HEK293T (cell line): ENCODE results near the gene MYLK.

Source experiments
- CTCF ChIA-PET: fragments of 350-600 bp; formaldehyde crosslinking; extraction: SDS; loops from one replicate; lab custom pipeline; 2021; ENCODE audit warnings: antibody characterized with exemption, inconsistent platforms; lab: Yijun Ruan, JAX
- POLR2A ChIA-PET: fragments of 350-600 bp; formaldehyde crosslinking; extraction: SDS; loops from one replicate; lab custom pipeline; 2020; ENCODE audit warnings: antibody characterized with exemption, inconsistent platforms; lab: Yijun Ruan, JAX
- DNase-seq: peaks from one replicate; pipeline ENCODE4 v3.0.0; 2012; ENCODE audit warnings: mixed read lengths; ENCODE audit errors: extremely low spot score
- ARNT ChIP-seq: fragments of 450-650 bp; IDR thresholded peaks from 2 replicates; pipeline ENCODE4 v1.6.1; 2017; ENCODE audit warnings: mild to moderate bottlenecking
- BHLHE40 ChIP-seq: fragments of 450-650 bp; IDR thresholded peaks from 2 replicates; pipeline ENCODE4 v1.6.1; 2016; ENCODE audit warnings: mild to moderate bottlenecking, moderate library complexity, borderline replicate concordance
- CTBP1 ChIP-seq: fragments of 450-650 bp; IDR thresholded peaks from 2 replicates; pipeline ENCODE4 v1.6.1; 2016; ENCODE audit warnings: borderline replicate concordance
- ELF4 ChIP-seq: fragments of 450-650 bp; IDR thresholded peaks from 2 replicates; pipeline ENCODE4 v1.6.1; 2017; ENCODE audit warnings: antibody characterized with exemption
- FOXA1 ChIP-seq: fragments of 450-650 bp; IDR thresholded peaks from 2 replicates; pipeline ENCODE4 v1.6.1; 2016; ENCODE audit warnings: mild to moderate bottlenecking
- FOXK2 ChIP-seq: fragments of 450-650 bp; IDR thresholded peaks from 2 replicates; pipeline ENCODE4 v1.6.1; 2016; ENCODE audit warnings: mild to moderate bottlenecking
- FOXM1 ChIP-seq: fragments of 450-650 bp; IDR thresholded peaks from 2 replicates; pipeline ENCODE4 v1.6.1; 2017; ENCODE audit warnings: mild to moderate bottlenecking, borderline replicate concordance
- HDGF ChIP-seq: fragments of 450-650 bp; IDR thresholded peaks from 2 replicates; pipeline ENCODE4 v1.6.1; 2017; ENCODE audit warnings: antibody characterized with exemption, borderline replicate concordance
- L3MBTL2 ChIP-seq: fragments of 450-650 bp; conservative IDR thresholded peaks from 2 replicates; pipeline ENCODE4 v1.6.1; 2016; ENCODE audit warnings: mild to moderate bottlenecking
- LEF1 ChIP-seq: fragments of 450-650 bp; IDR thresholded peaks from 2 replicates; pipeline ENCODE4 v1.6.1; 2017; ENCODE audit warnings: mild to moderate bottlenecking, borderline replicate concordance
- NFRKB ChIP-seq: fragments of 450-650 bp; IDR thresholded peaks from 2 replicates; pipeline ENCODE4 v1.6.1; 2016; ENCODE audit warnings: mild to moderate bottlenecking, moderate library complexity
- PKNOX1 ChIP-seq: fragments of 450-650 bp; IDR thresholded peaks from 2 replicates; pipeline ENCODE4 v1.6.1; 2016
- SP1 ChIP-seq: fragments of 450-650 bp; IDR thresholded peaks from 2 replicates; pipeline ENCODE4 v1.6.1; 2017
- SUZ12 ChIP-seq: fragments of 450-650 bp; IDR thresholded peaks from 2 replicates; pipeline ENCODE4 v1.6.1; 2016; ENCODE audit warnings: mild to moderate bottlenecking
- TARDBP ChIP-seq: fragments of 450-650 bp; IDR thresholded peaks from 2 replicates; pipeline ENCODE4 v1.6.1; 2016
- ZNF384 ChIP-seq: fragments of 450-650 bp; IDR thresholded peaks from 2 replicates; pipeline ENCODE4 v1.6.1; 2016

MYLK gene

GRCh38 chr3:123807820-123808219 is 76.3 kb downstream of the MYLK start:
- DNase-seq = no peak
- no peak for TF ChIP-seq CTBP1
- TF ChIP-seq FOXM1 = no peak
- TF ChIP-seq HDGF = no peak
- no peak for TF ChIP-seq BHLHE40
- TF ChIP-seq LEF1 = no peak
- no peak for TF ChIP-seq NFRKB
- ChIA-PET POLR2A (no interaction called here), CTCF (no interaction called here)

GRCh38 chr3:123805504-123805903 is 78.6 kb downstream of the MYLK start:
- CTCF ChIA-PET = no interaction called here
- TF ChIP-seq L3MBTL2 (no peak), LEF1 (no peak), BHLHE40 (no peak), PKNOX1 (no peak), SP1 (no peak), SUZ12 (no peak), ARNT (no peak), ZNF384 (no peak), NFRKB (no peak), FOXA1 (no peak), HDGF (no peak), FOXM1 (no peak), ELF4 (no peak), TARDBP (no peak)
- no peak for DNase-seq
- POLR2A ChIA-PET = no interaction called here

GRCh38 chr3:123805101-123805500 is 79.0 kb downstream of the MYLK start:
- TF ChIP-seq ZNF384 (no peak), FOXM1 (no peak), PKNOX1 (no peak), L3MBTL2 (no peak), BHLHE40 (no peak), CTBP1 (no peak), ARNT (no peak), NFRKB (no peak), TARDBP (no peak), FOXA1 (no peak), HDGF (no peak), ELF4 (no peak), SUZ12 (no peak), FOXK2 (no peak), SP1 (no peak), LEF1 (no peak)
- POLR2A ChIA-PET = no interaction called here
- CTCF ChIA-PET = no interaction called here
- DNase-seq = no peak

GRCh38 chr3:123804676-123805075 is 79.5 kb downstream of the MYLK start:
- no peak for TF ChIP-seq NFRKB
- no peak for TF ChIP-seq SP1
- no peak for TF ChIP-seq FOXA1
- TF ChIP-seq LEF1 = no peak
- TF ChIP-seq HDGF = no peak
- no peak for TF ChIP-seq BHLHE40
- DNase-seq = no peak
- CTCF ChIA-PET = no interaction called here
- POLR2A ChIA-PET = no interaction called here

GRCh38 chr3:123803521-123803920 is 80.6 kb downstream of the MYLK start:
- ChIA-PET POLR2A (no interaction called here), CTCF (no interaction called here)
- no peak for DNase-seq
- TF ChIP-seq FOXA1 (no peak), FOXM1 (no peak), LEF1 (no peak), HDGF (no peak), L3MBTL2 (no peak), TARDBP (no peak), ARNT (no peak), NFRKB (no peak), FOXK2 (no peak), SP1 (no peak), ZNF384 (no peak), BHLHE40 (no peak), CTBP1 (no peak), SUZ12 (no peak), ELF4 (no peak)

GRCh38 chr3:123802007-123802625 is 82.0 kb downstream of the MYLK start:
- POLR2A ChIA-PET = no interaction called here
- TF ChIP-seq TARDBP (no peak), FOXA1 (no peak), FOXK2 (no peak), SP1 (no peak), FOXM1 (no peak), CTBP1 (no peak), L3MBTL2 (no peak), ARNT (no peak), SUZ12 (no peak), HDGF (no peak), PKNOX1 (no peak), NFRKB (no peak), LEF1 (no peak), ELF4 (no peak), BHLHE40 (no peak), ZNF384 (no peak)
- CTCF ChIA-PET = no interaction called here
- no peak for DNase-seq
